Endothelial cell of umbilical vein (primary cell): ENCODE measurements around the gene NALCN. TPM values are rescaled to one million over a fixed set of nuclear protein-coding genes. Genes with fewer than 3 reads are reported as not detected.

Experiments
- BruUV-seq: library from RNA; stranded (reverse); fragments of 400-500 nt; replicated peaks from 2 replicates; lab custom pipeline; 2021; lab: Mats Ljungman, UMichigan
- CTCF ChIA-PET: fragments of 300-600, 350-600 bp; sonication (Branson Sonifier 250); formaldehyde crosslinking; loops from one replicate; lab custom pipeline; 2021; ENCODE audit warnings: antibody characterized with exemption, inconsistent platforms; lab: Charles Lee
- POLR2A ChIA-PET: fragments of 300-600, 350-600 bp; sonication (Branson Sonifier 250); formaldehyde crosslinking; loops from one replicate; lab custom pipeline; 2021; ENCODE audit warnings: antibody characterized with exemption, inconsistent platforms; lab: Charles Lee
- DNase-seq: peaks from one replicate; pipeline ENCODE4 v3.0.0-alpha.2; 2011; ENCODE audit warnings: low read depth, low spot score
- FAIRE-seq: peaks from 2 replicates; lab custom pipeline; 2011; peaks lifted over from hg19 to GRCh38; lab: Jason Lieb, UNC
- H2AFZ ChIP-seq: 2 replicates; pipeline ENCODE4 v1.6.0; 2012; ENCODE audit warnings: low read depth, low read length, control low read depth, inconsistent platforms
- H3K27ac ChIP-seq: 2 replicates; pipeline ENCODE4 v1.5.1; 2011; ENCODE audit warnings: low read depth, mild to moderate bottlenecking, control low read depth, low read length, moderate library complexity; ENCODE audit not compliant: insufficient read depth
- H3K27me3 ChIP-seq, 2 experiments: 2 replicates each; pipeline versions ENCODE4 v1.6.0 to v1.6.1; 2011; ENCODE audit warnings: low read length in 2 of 2, mixed read lengths in 1 of 2; ENCODE audit not compliant: control insufficient read depth in 2 of 2, insufficient read depth in 2 of 2
- H3K36me3 ChIP-seq, 2 experiments: 2 replicates in 1 of 2; 3 replicates in 1 of 2; pipeline ENCODE4 v1.5.1; 2011; ENCODE audit warnings: low read length in 2 of 2, mild to moderate bottlenecking in 1 of 2, moderate library complexity in 1 of 2; ENCODE audit not compliant: control insufficient read depth in 2 of 2, insufficient read depth in 2 of 2; ENCODE audit errors: extremely low read depth in 1 of 2
- H3K4me1 ChIP-seq: 3 replicates; pipeline ENCODE4 v1.5.1; 2011; ENCODE audit warnings: mild to moderate bottlenecking, low read length; ENCODE audit not compliant: control insufficient read depth, insufficient read depth; ENCODE audit errors: extremely low read depth
- H3K4me2 ChIP-seq: 2 replicates; pipeline ENCODE4 v1.6.1; 2011; ENCODE audit warnings: low read length, control low read depth, mixed read lengths; ENCODE audit not compliant: insufficient read depth
- H3K4me3 ChIP-seq, 3 experiments: fragments of 200-600 bp in 1 of 3; sonication (generic), shearing (Covaris generic) in 1 of 3; replicated peaks in 1 of 3; 2 replicates each; pipeline ENCODE4 v1.5.1; 2011 to 2016; ENCODE audit warnings: control low read depth in 3 of 3, low read length in 3 of 3, mild to moderate bottlenecking in 2 of 3, inconsistent platforms in 1 of 3, low read depth in 1 of 3, moderate library complexity in 1 of 3; ENCODE audit not compliant: insufficient read depth in 1 of 3
- H3K79me2 ChIP-seq: 2 replicates; pipeline ENCODE4 v1.6.0; 2012; ENCODE audit warnings: low read length, inconsistent platforms; ENCODE audit not compliant: control insufficient read depth, insufficient read depth
- H3K9ac ChIP-seq: replicated peaks from 2 replicates; pipeline ENCODE3; 2011; ENCODE audit warnings: low read length, control low read depth; ENCODE audit not compliant: insufficient read depth; ENCODE audit errors: extremely low read depth
- H3K9me1 ChIP-seq: replicated peaks from 3 replicates; pipeline ENCODE4 v1.6.0; 2011; ENCODE audit warnings: mild to moderate bottlenecking, low read length; ENCODE audit not compliant: control insufficient read depth, insufficient read depth; ENCODE audit errors: extremely low read depth
- H3K9me3 ChIP-seq: replicated peaks from 2 replicates; pipeline ENCODE4 v1.5.1; 2012; ENCODE audit warnings: low read length, inconsistent platforms; ENCODE audit not compliant: control insufficient read depth, insufficient read depth
- H4K20me1 ChIP-seq: replicated peaks from 2 replicates; pipeline ENCODE3; 2011; ENCODE audit warnings: mild to moderate bottlenecking, low read length; ENCODE audit not compliant: control insufficient read depth, insufficient read depth; ENCODE audit errors: extremely low read depth
- CTCF ChIP-seq, 2 donors: IDR thresholded peaks; 1 replicate in 1 of 2; 2 replicates in 1 of 2; pipeline ENCODE4 v1.5.1; 2011; ENCODE audit warnings: low read length in 2 of 2, mild to moderate bottlenecking in 2 of 2, moderate library complexity in 2 of 2, control low read depth in 1 of 2, inconsistent platforms in 1 of 2, low read depth in 1 of 2; ENCODE audit not compliant: insufficient read depth in 1 of 2; ENCODE audit errors: extremely low read depth in 1 of 2
- EZH2 ChIP-seq: IDR thresholded peaks from 2 replicates; pipeline ENCODE4 v1.6.1; 2012; ENCODE audit warnings: borderline replicate concordance, low read depth, mild to moderate bottlenecking, moderate library complexity, low read length, inconsistent platforms; ENCODE audit not compliant: severe bottlenecking
- FOS ChIP-seq: IDR thresholded peaks from 2 replicates; pipeline ENCODE4 v1.6.1; 2011; ENCODE audit warnings: mild to moderate bottlenecking, low read length, moderate library complexity, borderline replicate concordance; ENCODE audit not compliant: insufficient read depth
- GATA2 ChIP-seq: IDR thresholded peaks from 2 replicates; pipeline ENCODE4 v1.7.0; 2011; ENCODE audit warnings: low read depth, mild to moderate bottlenecking, moderate library complexity, mixed read lengths, low read length; ENCODE audit not compliant: insufficient read length, insufficient read depth
- JUN ChIP-seq: IDR thresholded peaks from 2 replicates; pipeline ENCODE4 v1.6.1; 2011; ENCODE audit warnings: borderline replicate concordance, low read depth; ENCODE audit not compliant: insufficient read length, insufficient read depth
- MYC ChIP-seq: IDR thresholded peaks from one replicate; pipeline ENCODE4 v1.6.1; 2011; ENCODE audit warnings: mild to moderate bottlenecking, low read depth, low read length
- POLR2A ChIP-seq: IDR thresholded peaks from 2 replicates; pipeline ENCODE4 v1.6.1; 2012; ENCODE audit warnings: low read depth, mild to moderate bottlenecking, control low read depth, low read length
- POLR2AphosphoS5 ChIP-seq: IDR thresholded peaks from 2 replicates; pipeline ENCODE4 v1.6.1; 2012; ENCODE audit warnings: low read depth, mild to moderate bottlenecking, control low read depth, low read length, moderate library complexity; ENCODE audit not compliant: insufficient read depth
- dilution Hi-C: fragments of 300-500 bp; cut with MboI; formaldehyde crosslinking; loops from one replicate; pipeline ENCODE4 v1.15.0; 2019; ENCODE audit warnings: low sequenced_read_pairs; ENCODE audit not compliant: extremely low pct_ligation_motif_present
- intact Hi-C: fragments of 100-400 bp; cut with micrococcal nuclease; formaldehyde crosslinking; loops from one replicate; pipeline ENCODE4 v1.10.0; 2022
- polyA plus RNA-seq, 4 experiments: library from polyadenylated mRNA; depleted of rRNA in 3 of 4; stranded (reverse) in 3 of 4; unstranded in 1 of 4; fragments of >200 nt; gene quantifications; 2 replicates each; pipeline versions ENCODE4 v1.2.1 to v1.2.3, GENCODE V29; 2011 to 2012; ENCODE audit warnings: missing spikeins in 1 of 4
- total RNA-seq: library from RNA; stranded (reverse); gene quantifications from 2 replicates; pipeline ENCODE4 v1.2.3, GENCODE V29; 2021
- TF ChIP-seq, protein P1 (sequence below): IDR thresholded peaks from 2 replicates; pipeline ENCODE4 v1.6.1; 2011; ENCODE audit not compliant: insufficient read depth, insufficient read length

NALCN gene
- total and polyA plus RNA-seq, 2 donors (not counting 3 experiments of a cell fraction or from before 2014, with no cell fraction given), result 3.3 to 4.4 TPM

DNA sequence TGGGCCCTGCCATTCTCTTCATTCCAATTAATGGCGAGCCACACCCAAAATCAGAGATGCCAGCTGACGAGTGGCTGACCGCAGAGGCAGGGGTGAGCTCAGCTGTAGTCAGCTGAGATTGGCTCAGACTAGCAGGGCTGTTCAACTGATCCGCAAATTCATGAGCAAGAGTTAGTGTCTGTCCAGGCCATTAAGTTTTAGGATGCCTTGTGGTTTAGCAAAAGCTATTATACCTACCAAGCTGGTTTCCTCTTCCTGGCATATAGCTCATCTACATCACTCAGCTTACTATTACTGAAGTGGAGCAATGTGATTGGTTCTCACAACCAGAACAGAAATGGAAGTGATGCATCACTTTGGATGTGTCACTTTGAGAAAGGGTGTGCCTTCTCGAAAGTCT lies 148.7 kb downstream of the NALCN start:
- dilution Hi-C loops, result no loop called here
- no peak overlapping the region for H3K4me2 ChIP-seq
- FAIRE-seq (no peak), DNase-seq (no peak)
- ChIA-PET CTCF (interaction anchor here (1.5 kb wide), 1 partner anchor 9 kb away, joined by 3 read pairs; no protein-coding TSS in a partner anchor), POLR2A (no interaction called here)
- H3K27ac ChIP-seq, result no peak overlapping the region
- TF ChIP-seq POLR2A (no peak), JUN (no peak), GATA2 (no peak), MYC (no peak), POLR2AphosphoS5 (no peak), CTCF (IDR thresholded peaks at IDR 0.05; ENCODE audit: extremely low read depth in 1 of 2, insufficient read depth in 1 of 2, low read depth in 1 of 2, low read length in 2 of 2) (no peak), FOS (no peak), EZH2 (no peak)
- TF ChIP-seq, protein P1, sequence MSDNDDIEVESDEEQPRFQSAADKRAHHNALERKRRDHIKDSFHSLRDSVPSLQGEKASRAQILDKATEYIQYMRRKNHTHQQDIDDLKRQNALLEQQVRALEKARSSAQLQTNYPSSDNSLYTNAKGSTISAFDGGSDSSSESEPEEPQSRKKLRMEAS, result no peak
- no peak overlapping the region for H3K9ac ChIP-seq
- H3K9me3 ChIP-seq, result no peaks in the 10 kb centered on the region
- no peak overlapping the region for H2AFZ ChIP-seq
- no peaks in the 10 kb centered on the region for H4K20me1 ChIP-seq
- H3K79me2 ChIP-seq, result no peaks in the 10 kb centered on the region
- no peaks in the 10 kb centered on the region for H3K4me1 ChIP-seq
- intact Hi-C loops, result no loop called here
- H3K36me3 ChIP-seq, result no peaks in the 10 kb centered on the region
- H3K4me3 ChIP-seq, result no peak overlapping the region
- H3K27me3 ChIP-seq, result no peaks in the 10 kb centered on the region
- BruUV-seq, result no TSS peak
- H3K9me1 ChIP-seq, result no peaks in the 10 kb centered on the region
